ENCODE data around the gene CYRIA.

The CYRIA gene

GRCh38 chr2:16665748-16666448 lies at the start of gene CYRIA:
TSS of gene CYRIA (minus strand) at chr2:16665834. CDS start at chr2:16588119, 77,715 bp downstream.
- no peak for DNase-seq

DNA sequence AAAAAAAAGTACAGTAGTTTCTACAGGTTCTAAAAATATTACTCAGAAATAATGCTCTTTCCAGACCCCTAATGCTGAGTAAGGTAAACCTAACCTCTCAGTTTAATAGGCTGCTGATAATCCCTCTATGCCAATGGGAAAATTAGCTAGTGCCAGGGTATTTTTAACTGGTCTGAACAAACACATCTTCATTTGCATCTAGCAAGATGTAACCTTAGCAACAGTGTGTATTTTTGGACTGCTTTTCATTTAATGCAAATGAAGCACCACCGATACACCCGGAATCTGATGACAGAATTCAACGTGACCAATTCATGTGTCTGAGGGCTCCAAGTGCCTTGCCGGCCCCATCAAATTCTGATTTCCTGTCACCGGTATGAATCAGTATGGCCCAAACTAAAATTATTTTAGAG lies 47.4 kb upstream of the CYRIA start:
- no peak for DNase-seq

- no peak for DNase-seq
Observed at GRCh38 chr2:16709769-16710168, 44.1 kb upstream of the CYRIA start.

- no peak for DNase-seq
Observed at GRCh38 chr2:16708173-16708572, 42.5 kb upstream of the CYRIA start.

- DNase-seq, result no peak
Observed at GRCh38 chr2:16707014-16707623, 41.5 kb upstream of the CYRIA start.

DNA sequence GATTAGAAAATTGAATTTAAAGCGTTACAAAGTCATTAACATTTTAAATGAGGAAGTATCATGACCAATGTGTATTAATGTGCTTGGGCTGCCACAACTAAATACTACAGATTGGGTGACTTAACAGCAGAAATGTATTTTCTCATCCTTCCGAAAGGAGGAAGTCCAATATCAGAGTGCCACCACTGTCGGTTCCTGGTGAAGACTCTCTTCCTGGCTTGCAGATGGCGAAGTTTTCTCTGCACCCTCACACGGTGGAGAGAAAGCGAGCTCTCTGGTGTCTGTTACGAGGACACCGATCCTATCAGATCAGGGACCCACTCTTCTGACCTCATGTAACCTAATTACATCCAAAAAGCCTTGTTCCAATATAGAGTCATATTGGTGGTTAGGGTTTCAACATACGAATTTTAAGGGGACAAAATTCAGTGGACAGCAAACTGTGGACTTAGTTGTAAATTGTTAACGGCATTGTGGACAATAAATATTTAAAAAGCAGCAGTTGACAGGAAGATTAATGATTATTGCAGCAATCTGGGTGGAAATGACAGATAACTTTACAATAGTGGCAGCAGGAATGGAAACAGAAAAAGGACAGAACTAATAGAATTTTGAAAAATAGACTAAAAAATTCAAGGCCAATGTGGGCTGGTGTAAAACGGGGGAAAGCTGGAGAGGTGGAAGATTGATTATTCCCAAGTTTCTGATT lies 35.1 kb upstream of the CYRIA start:
- DNase-seq, result no peak

DNA sequence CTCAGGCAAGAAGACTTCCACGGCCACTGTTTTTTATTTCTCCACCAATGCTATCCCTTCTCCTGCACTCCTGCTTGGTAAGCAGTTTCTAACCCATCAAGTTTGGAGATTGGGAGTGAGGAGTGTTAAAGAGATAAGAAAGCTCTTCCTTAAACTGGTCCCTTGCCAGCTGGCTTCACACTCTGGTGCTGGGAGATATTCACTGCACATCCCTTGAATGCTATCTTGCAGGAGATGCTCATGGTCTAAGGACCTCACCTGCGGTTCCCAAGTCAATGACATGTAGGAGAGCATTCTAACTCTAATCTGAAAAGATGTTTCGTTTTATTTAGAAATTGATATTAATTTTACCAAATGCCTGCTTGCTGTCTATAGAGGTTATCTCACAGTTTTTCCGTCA lies 28.2 kb upstream of the CYRIA start:
- DNase-seq, result no peak

DNA sequence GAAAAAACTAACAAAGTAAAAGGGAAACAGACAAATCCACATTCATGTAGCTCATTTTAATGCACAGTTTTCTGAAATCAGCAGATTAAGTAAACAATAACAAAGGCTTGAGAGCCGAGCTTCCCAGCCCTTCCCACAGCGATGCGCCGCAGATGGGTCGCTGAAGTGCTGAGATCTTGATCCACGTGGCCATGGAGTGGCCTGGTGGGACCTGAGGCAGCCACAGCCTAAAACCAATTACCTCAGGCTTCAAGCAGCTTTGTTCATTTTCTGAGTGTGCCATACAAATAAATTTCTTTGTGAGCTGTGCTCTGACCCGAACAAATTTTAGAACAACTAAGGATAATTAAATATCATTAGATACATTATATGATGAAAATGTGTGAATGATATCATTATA lies 25.6 kb upstream of the CYRIA start:
- no peak for DNase-seq

- DNase-seq, result no peak
Observed at GRCh38 chr2:16687955-16688354, 22.3 kb upstream of the CYRIA start.

DNA sequence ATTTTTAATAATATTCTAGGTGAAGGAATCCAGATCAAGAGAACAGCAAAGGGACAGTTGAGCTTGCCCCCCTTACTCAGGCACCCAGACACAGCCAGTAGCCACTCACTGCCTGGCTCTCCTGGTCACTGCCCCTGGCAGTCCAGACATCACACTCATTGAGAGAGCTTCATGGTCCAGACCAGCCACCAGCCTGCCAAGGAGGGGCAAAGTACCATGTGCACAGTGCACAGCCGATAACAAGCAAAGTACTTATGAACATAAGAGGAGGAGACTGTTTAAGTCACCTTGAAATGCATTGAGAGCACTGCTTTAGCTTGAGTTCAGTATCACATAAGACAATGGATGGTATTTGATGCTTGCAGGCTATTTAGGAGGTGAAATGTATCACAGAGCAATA lies 21.6 kb upstream of the CYRIA start:
- no peak for DNase-seq

DNA sequence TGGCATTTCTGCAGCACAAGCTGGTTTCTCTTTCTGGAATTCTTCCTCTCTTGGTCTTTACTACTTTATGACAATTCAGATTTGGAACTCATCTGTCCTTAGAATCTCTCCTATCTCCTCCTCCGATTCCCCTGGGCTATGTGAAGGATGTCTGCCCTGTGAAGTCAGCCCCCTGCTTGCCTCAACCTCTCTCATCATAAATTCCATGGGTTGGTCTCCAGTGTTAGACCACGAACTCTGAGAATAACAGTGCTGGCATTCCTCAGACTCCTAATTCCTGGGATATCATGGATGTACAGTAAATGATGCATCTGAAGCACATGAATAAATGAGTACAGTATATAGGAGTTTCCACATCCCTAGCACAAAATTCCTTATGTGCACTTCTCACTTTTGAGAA lies 21.0 kb upstream of the CYRIA start:
- DNase-seq, result no peak

- no peak for DNase-seq
Observed at GRCh38 chr2:16685340-16685715, 19.7 kb upstream of the CYRIA start.

- DNase-seq, result no peak
Observed at GRCh38 chr2:16684676-16685339, 19.2 kb upstream of the CYRIA start.

DNA sequence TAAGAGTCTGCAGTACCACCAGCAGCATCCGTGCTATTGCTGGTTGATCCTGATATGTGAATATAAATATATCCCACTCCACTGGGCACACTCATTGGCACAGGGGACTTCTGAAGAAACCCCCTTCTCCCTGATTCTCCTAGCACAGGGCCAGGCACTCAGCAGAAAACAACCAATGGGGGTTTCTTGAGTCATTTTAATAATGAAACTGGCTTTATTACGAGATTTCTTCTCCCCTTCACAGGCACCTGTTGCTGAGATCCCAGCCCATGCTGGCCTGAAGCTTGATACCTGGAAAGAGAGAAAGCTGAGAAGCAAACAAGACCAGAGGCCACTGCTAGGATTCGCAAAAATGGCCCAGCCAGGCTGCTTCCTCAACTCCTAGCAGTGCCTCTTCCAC lies 17.9 kb upstream of the CYRIA start:
- DNase-seq, result no peak

DNA sequence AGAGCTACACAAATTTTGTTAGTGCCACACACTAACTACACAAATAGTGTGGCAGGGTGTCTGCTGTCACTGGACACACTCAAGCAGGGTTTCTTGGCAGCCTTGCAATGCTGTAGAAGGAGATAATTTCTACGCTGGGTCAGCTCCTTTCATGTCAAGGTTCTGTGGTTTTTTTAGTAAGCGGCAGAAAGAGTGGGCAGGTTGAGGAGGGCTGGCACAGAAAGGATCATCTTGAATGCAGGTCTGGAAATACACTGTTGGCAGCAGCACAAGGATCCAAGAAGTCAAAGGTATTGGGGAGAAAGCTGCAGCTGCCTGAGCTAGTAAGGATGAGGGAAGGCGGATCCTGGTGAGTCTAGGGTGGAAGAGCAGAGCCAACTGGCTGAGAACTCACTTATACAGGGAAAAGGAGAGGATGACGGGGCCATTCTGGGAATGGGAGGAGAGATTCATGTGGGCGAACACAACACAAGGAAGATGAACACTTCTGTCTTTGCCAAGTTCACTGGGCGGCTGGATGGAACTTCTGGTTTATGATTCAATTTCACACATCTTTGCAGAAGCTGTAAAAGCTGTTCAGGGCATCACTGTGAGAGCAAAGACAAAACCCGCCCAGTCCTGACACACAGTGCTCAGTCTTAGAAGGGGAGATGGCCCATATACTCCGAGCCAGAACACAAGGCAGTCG lies 16.9 kb upstream of the CYRIA start:
- DNase-seq, result no peak

- DNase-seq, result no peak
Observed at GRCh38 chr2:16680781-16681180, 15.1 kb upstream of the CYRIA start.

GRCh38 chr2:16680304-16680703 lies 14.7 kb upstream of the CYRIA start:
- DNase-seq, result no peak

- DNase-seq, result no peak
Observed at GRCh38 chr2:16678964-16679363, 13.3 kb upstream of the CYRIA start.

GRCh38 chr2:16677875-16678274 lies 12.2 kb upstream of the CYRIA start:
- no peak for DNase-seq

GRCh38 chr2:16675781-16676180 lies 10.1 kb upstream of the CYRIA start:
- DNase-seq, result no peak

DNA sequence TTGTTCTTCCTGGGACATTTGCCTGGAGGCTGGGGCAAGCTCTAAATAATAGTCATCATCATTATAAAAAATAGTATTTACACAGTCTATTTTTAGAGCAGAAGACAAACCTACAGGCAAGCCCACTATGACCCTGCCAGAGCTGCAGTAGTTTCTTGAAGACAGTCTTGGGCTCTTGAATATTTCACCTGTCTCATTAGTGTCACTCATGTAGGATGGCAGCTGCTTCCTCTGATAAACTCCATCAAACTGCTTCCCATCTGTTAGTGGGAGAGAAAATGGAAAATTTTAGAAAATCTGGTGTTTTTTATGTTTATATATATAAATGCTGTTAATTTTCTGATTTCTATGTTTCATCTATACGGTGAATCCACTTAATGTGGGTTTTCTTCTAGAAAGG lies 8.5 kb upstream of the CYRIA start:
- no peak for DNase-seq

DNA sequence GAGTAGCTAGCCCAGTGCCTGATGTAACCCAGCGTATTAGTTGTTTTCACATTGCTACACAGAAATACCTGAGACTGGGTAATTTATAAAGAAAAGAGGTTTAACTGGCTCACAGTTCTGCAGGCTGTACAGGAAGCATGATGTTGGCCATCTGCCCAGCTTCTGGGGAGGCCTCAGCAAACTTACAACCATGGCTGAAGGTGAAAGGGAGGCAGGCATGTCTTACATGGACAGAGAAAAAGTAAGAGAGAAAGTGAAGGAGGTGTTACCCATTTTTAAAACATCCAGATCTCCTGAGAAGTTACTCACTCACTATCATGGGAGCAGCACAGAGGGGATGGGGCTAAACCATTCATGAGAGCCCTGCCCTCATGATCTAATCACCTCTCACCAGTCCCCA lies 6.1 kb upstream of the CYRIA start:
- no peak for DNase-seq

GRCh38 chr2:16669388-16669787 lies 3.8 kb upstream of the CYRIA start:
- DNase-seq, result no peak

All from NCI-H2029 treated with DMSO at 0.1 percent for 48 hours (cell line).